NK-92 treated with Interleukin-12 subunit alpha and Interleukin-12 subunit beta, amount 100 ng/mL, for 24 hours (cell line): ENCODE measurements around the gene FUBP3.

Experiments
- DNase-seq: peaks from one replicate; lab custom pipeline; 2025; lab: John Stamatoyannopoulos, UW

The FUBP3 gene

GRCh38 chr9:130634191-130634768, 54.9 kb downstream of the FUBP3 start:
- DNase-seq: no peak

DNA sequence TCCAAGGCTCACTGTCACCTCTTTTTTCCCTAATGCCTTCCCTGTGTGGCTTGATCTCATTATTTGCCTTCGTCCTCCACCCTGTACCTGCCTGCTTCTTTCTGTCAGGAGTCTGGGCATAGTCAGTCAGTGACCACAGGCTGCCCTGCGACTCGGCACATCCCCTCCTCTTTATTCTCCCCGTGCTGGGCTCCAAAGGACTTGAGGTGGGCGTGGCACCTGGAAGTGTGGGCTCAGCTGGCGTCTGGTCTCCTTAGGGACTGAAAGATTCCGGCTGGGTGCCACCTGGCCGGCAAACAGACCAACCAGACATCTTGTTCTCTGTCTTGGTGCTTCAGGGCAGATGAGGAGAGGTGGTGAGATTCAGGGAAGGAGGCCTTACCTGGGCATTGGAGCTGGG, 55.4 kb downstream of the FUBP3 start:
- DNase-seq: no peak

- no peak for DNase-seq
These were observed 55.9 kb downstream of the FUBP3 start for GRCh38 chr9:130635306-130635705.

GRCh38 chr9:130635721-130636647, 56.6 kb downstream of the FUBP3 start:
- no peak for DNase-seq

GRCh38 chr9:130636648-130637020, 57.3 kb downstream of the FUBP3 start:
- no peak for DNase-seq

GRCh38 chr9:130638284-130639123, 59.1 kb downstream of the FUBP3 start:
- DNase-seq: no peak

DNA sequence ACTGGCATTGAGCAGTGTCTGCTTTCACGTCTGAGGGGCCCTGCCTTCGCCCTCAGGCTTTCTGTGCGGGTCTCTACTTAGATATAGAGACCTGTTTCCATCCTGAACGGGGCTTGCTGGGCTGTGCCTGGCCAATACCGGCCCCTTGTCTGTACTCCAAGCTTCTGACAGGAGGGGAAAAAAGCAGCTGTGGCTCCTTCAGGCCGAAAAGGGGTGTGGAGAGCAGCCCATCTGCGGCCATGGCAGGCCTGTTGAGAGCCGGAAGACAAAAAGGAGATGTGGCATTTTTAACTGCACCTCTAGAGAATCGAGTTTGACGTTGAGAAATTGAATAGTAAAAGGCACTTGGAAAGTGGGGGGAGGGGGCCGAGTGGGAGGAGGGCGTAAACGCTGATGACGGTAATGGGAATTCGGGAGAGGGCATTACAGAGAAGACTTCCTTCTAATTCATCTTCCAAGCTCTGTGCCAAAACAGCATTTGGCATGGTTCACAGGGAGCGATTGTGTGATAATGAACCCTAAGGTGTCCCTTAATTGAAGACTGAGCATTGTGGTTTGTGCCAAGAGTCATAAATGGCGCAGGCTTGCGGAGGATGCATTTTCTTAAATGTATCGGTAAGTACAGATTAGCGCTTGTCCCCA, 59.9 kb downstream of the FUBP3 start:
- DNase-seq: no peak

DNA sequence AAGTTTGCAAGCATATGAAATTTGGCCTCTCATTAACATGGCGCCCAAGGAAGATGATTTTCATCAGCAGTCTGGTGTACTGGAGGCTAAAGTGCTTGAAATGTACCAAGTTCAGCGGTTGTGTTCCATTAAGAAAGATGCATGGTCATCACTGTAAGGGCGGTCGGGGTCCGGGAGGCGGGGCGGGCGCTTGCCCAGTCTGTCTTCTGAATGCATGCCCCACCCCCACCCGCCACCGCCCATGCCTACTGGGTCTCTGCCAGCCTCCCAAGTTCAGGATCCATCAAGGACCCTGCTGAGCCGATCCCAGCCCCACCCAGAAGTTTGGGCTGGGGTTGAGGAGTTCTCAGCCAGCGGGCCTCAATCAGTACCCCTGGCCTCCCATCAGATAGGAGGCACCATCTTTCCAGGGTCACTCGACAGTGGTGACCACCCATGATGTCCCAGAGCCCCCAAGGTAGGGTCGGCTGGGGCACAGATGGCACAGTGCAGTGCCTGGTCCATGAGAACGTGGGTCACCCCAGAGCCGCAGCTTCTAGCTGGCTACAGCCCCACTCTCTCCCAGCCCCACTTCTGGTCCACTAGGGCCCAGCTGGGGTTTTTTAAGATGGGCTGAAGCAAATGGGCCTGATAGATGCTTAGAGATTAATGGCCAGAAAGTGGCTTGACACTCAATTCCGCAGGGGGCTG, 60.6 kb downstream of the FUBP3 start:
- no peak for DNase-seq

DNA sequence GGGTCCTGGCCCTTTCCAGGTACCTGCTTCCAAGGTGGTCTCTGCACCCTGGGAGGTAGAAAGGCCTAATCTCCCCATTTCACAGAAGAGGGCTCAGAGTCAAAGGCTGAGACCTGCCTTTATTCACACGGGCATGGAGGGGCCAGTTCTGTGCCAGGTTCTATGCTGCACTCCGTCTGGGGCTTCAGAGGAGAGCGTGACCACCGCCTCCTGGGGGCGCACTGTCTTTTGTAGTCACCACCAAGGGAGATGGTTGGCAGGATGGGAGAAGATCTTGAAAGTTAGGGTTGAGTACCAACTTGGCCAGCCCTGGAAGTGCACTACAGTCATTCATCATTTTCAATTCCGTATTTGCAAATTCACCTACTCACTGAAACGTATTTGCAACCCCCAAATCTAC, 61.3 kb downstream of the FUBP3 start:
- no peak for DNase-seq

GRCh38 chr9:130642926-130643325, 63.5 kb downstream of the FUBP3 start:
- no peak for DNase-seq

DNA sequence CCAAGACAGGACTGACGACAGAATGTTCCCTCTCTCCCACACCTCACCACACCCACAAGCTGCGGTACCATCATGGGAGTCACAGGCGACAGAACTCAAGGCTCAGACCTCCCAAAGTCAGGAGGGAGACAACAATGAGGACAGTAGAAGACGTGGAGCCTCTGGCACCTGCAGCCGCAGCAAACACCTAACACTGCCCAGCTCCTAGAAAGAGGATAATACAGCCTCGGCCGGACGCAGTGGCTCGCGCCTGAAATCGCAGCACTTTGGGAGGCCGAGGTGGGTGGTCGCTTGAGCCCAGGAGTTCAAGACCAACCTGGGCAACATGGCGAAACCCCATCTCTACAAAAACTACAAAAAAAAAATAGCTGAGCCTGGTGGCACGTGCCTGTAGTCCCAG, 71.8 kb downstream of the FUBP3 start:
- no peak for DNase-seq

DNA sequence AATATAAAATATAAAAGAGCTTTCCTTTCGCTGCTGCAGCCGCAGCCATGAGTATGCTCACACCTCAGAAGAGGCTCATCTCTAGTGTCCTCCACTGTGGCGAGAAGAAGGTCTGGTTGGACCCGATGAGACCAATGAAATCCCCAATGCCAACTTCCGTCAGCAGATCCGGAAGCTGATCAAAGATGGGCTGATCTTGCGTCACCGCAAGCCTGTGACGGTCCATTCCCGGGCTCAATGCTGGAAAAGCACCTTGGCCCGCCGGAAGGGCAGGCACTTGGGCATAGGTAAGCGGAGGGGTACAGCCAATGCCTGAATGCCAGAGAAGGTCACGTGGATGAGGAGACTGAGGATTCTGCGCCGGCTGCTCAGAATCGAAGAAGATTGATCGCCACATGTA, 72.4 kb downstream of the FUBP3 start:
- DNase-seq: no peak

DNA sequence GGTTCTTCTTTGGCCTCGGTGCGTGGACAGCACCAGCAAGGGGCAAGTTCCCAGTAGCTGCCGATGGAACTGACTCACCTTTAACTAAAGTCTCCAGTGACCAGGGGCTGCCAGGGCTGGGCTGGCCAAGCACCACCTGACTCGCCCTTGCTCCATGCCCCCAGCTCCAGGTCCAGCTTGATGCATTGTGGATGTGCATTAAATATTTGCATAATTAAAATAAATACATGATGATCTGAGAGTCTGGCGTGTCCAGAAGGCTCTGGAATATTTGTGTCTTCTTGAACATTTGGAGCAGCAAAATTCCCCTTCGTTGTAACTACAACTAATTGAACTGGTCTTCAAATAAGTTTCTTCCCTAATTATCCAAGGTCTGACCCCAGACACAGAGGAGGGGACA, 75.5 kb downstream of the FUBP3 start:
- no peak for DNase-seq

- DNase-seq: no peak
These were observed 79.7 kb downstream of the FUBP3 start for GRCh38 chr9:130658893-130659698.

DNA sequence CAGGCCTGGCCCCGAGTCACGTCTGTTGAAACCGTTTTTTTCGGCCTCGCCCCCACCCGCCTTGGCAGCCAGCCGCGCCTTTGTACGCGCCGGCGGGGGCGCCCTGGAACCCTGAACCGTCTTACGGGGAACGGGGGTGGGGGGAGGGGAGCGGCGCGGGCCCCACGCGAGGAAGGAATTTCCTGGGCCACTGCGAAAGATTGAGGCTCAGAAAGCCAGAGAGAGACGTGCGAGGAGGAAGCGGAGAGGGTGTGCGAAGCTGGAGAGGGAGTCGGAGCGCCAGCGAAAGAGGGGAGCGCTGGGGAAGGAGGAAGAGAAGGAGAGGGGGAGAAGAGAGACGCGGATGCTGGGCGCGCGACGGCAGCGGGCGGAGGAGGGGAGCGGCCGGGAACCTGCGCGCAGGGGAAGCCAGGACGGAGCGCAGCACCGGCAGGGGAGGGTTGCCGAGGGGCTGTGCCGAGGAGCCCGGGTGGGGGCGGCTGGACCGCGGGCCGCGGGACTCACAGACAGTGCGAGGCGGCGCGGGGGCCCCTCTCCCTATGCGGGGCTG, 80.4 kb downstream of the FUBP3 start:
- DNase-seq: no peak

GRCh38 chr9:130660326-130660682, 80.9 kb downstream of the FUBP3 start:
- DNase-seq: no peak

- DNase-seq: no peak
These were observed 81.5 kb downstream of the FUBP3 start for GRCh38 chr9:130660683-130661450.

GRCh38 chr9:130661451-130662098, 82.2 kb downstream of the FUBP3 start:
- DNase-seq: no peak
